Measurements from ENCODE around the gene WNT5A. TPM values are rescaled to one million over a fixed set of nuclear protein-coding genes. Genes with fewer than 3 reads are reported as not detected.

WNT5A gene
- total RNA-seq, 1 donor from 2014 or later, result 27.2 TPM

- Histone ChIP-seq H3K27me3 (ENCODE audit: low read depth) (no peaks in the 10 kb centered on the region), H3K27ac (no peak overlapping the region), H3K4me3 (no peak overlapping the region), H3K36me3 (no peaks in the 10 kb centered on the region), H3K4me1 (no peaks in the 10 kb centered on the region), H3K9me3 (no peaks in the 10 kb centered on the region)
- TF ChIP-seq CTCF (IDR thresholded peaks at IDR 0.05), result no peak
- DNase-seq (no peak), ATAC-seq (no peak)
- intact Hi-C loops (cut with DNase I), result no loop called here
Measured at GRCh38 chr3:55514962-55515361, 27.9 kb upstream of the WNT5A start.

- DNase-seq (no peak), ATAC-seq (no peak)
- Histone ChIP-seq H3K9me3 (no peaks in the 10 kb centered on the region), H3K27me3 (ENCODE audit: low read depth) (no peaks in the 10 kb centered on the region), H3K4me1 (no peaks in the 10 kb centered on the region), H3K4me3 (no peak overlapping the region), H3K36me3 (no peaks in the 10 kb centered on the region), H3K27ac (no peak overlapping the region)
- no peak for TF ChIP-seq CTCF (IDR thresholded peaks at IDR 0.05)
- intact Hi-C loops (cut with DNase I), result no loop called here
Measured at GRCh38 chr3:55512571-55513343, 25.7 kb upstream of the WNT5A start.

- TF ChIP-seq CTCF (IDR thresholded peaks at IDR 0.05), result no peak
- H3K27ac ChIP-seq, result no peak overlapping the region
- no peaks in the 10 kb centered on the region for H3K36me3 ChIP-seq
- H3K27me3 ChIP-seq (ENCODE audit: low read depth), result peaks cover 3% of the 10 kb centered on the region
- intact Hi-C loops (cut with DNase I), result no loop called here
- DNase-seq (no peak), ATAC-seq (no peak)
- H3K4me1 ChIP-seq, result no peaks in the 10 kb centered on the region
- H3K9me3 ChIP-seq, result no peaks in the 10 kb centered on the region
- no peak overlapping the region for H3K4me3 ChIP-seq
Measured at GRCh38 chr3:55511895-55512570, 24.9 kb upstream of the WNT5A start.

GRCh38 chr3:55508335-55508734 lies 21.2 kb upstream of the WNT5A start:
- Histone ChIP-seq H3K27me3 (ENCODE audit: low read depth) (peaks cover 3% of the 10 kb centered on the region), H3K4me3 (no peak overlapping the region), H3K27ac (no peak overlapping the region), H3K4me1 (no peaks in the 10 kb centered on the region), H3K36me3 (no peaks in the 10 kb centered on the region), H3K9me3 (no peaks in the 10 kb centered on the region)
- DNase-seq, result no peak
- no peak for ATAC-seq
- intact Hi-C loops (cut with DNase I), result no loop called here
- TF ChIP-seq CTCF (IDR thresholded peaks at IDR 0.05), result no peak

GRCh38 chr3:55507808-55508207 lies 20.7 kb upstream of the WNT5A start:
- ATAC-seq (no peak), DNase-seq (no peak)
- Histone ChIP-seq H3K9me3 (no peaks in the 10 kb centered on the region), H3K4me3 (no peak overlapping the region), H3K36me3 (no peaks in the 10 kb centered on the region), H3K27me3 (ENCODE audit: low read depth) (peaks cover 3% of the 10 kb centered on the region), H3K27ac (no peak overlapping the region), H3K4me1 (no peaks in the 10 kb centered on the region)
- intact Hi-C loops (cut with DNase I), result no loop called here
- no peak for TF ChIP-seq CTCF (IDR thresholded peaks at IDR 0.05)

Data from lower lobe of right lung (tissue), 2 donors.